Muscle layer of duodenum (tissue), 2 donors: ENCODE measurements around the gene AP1S1.

ENCODE experiments used
- H3K27ac ChIP-seq: one replicate; pipeline ENCODE4 v1.7.0; 2013; ENCODE audit warnings: mild to moderate bottlenecking, low read length
- H3K27me3 ChIP-seq: one replicate; pipeline ENCODE4 v1.7.0; 2013; ENCODE audit warnings: low read depth, mild to moderate bottlenecking, control low read depth, low read length
- H3K36me3 ChIP-seq, 2 donors: one replicate each; pipeline ENCODE4 v1.7.0; 2013; ENCODE audit warnings: low read length in 2 of 2, control low read depth in 1 of 2, mild to moderate bottlenecking in 1 of 2; ENCODE audit not compliant: insufficient read depth in 2 of 2, control insufficient read depth in 1 of 2
- H3K4me1 ChIP-seq, 2 donors: one replicate each; pipeline ENCODE4 v1.7.0; 2013; ENCODE audit warnings: low read length in 2 of 2, mild to moderate bottlenecking in 2 of 2, control low read depth in 1 of 2, moderate library complexity in 1 of 2; ENCODE audit not compliant: insufficient read depth in 2 of 2, control insufficient read depth in 1 of 2
- H3K4me3 ChIP-seq, 2 donors: one replicate each; pipeline ENCODE4 v1.7.0; 2013; ENCODE audit warnings: low read length in 2 of 2, low read depth in 1 of 2, mild to moderate bottlenecking in 1 of 2
- H3K9me3 ChIP-seq, 2 donors: one replicate each; pipeline ENCODE4 v1.7.0; 2013; ENCODE audit warnings: low read length in 2 of 2, control low read depth in 1 of 2, mild to moderate bottlenecking in 1 of 2; ENCODE audit not compliant: control insufficient read depth in 1 of 2
- donor health status: healthy.

The AP1S1 gene

GRCh38 chr7:101175664-101176063 is 21.4 kb downstream of the AP1S1 start:
- H3K27ac ChIP-seq: no peak overlapping the region
- H3K36me3 ChIP-seq: no peaks in the 10 kb centered on the region
- H3K4me3 ChIP-seq: no peak overlapping the region
- peaks cover 0 to 34% of the 10 kb centered on the region in 2 donors for H3K4me1 ChIP-seq
- H3K27me3 ChIP-seq: peaks cover 81% of the 10 kb centered on the region
- no peaks in the 10 kb centered on the region for H3K9me3 ChIP-seq

GRCh38 chr7:101177644-101178043 is 23.4 kb downstream of the AP1S1 start:
- Histone ChIP-seq H3K27me3 (peaks cover 65% of the 10 kb centered on the region), H3K4me1 (peaks cover 0 to 25% of the 10 kb centered on the region in 2 donors), H3K27ac (no peak overlapping the region), H3K4me3 (no peak overlapping the region), H3K36me3 (no peaks in the 10 kb centered on the region), H3K9me3 (no peaks in the 10 kb centered on the region)

- peaks cover 0 to 16% of the 10 kb centered on the region in 2 donors for H3K4me1 ChIP-seq
- no peak overlapping the region for H3K27ac ChIP-seq
- H3K9me3 ChIP-seq: no peaks in the 10 kb centered on the region
- no peak overlapping the region for H3K4me3 ChIP-seq
- no peaks in the 10 kb centered on the region for H3K36me3 ChIP-seq
- H3K27me3 ChIP-seq: peaks cover 50% of the 10 kb centered on the region
Measured at GRCh38 chr7:101179117-101179516, 24.8 kb downstream of the AP1S1 start.

GRCh38 chr7:101179713-101180112 is 25.4 kb downstream of the AP1S1 start:
- Histone ChIP-seq H3K27me3 (peaks cover 46% of the 10 kb centered on the region), H3K4me3 (no peak overlapping the region), H3K27ac (no peak overlapping the region)

GRCh38 chr7:101180130-101180755 is 26.0 kb downstream of the AP1S1 start, which contains the start of gene NAT16:
Gene NAT16, minus strand, starts transcription at chr7:101180293. Its CDS starts 5,486 bp downstream, at chr7:101174807.
- Histone ChIP-seq H3K4me3 (no peak within 1 kb of the TSS), H3K36me3 (no peaks in the 10 kb centered on the region), H3K9me3 (no peaks in the 10 kb centered on the region), H3K27me3 (peaks cover 44% of the 10 kb centered on the region), H3K4me1 (peaks cover 0 to 16% of the 10 kb centered on the region in 2 donors), H3K27ac (no peak within 1 kb of the TSS)

More at GRCh38 chr7:101179713-101180112, 25.4 kb downstream of the AP1S1 start:
- Histone ChIP-seq H3K4me1 (peaks cover 0 to 16% of the 10 kb centered on the region in 2 donors), H3K36me3 (no peaks in the 10 kb centered on the region), H3K9me3 (no peaks in the 10 kb centered on the region)

GRCh38 chr7:101185258-101185839 is 31.1 kb downstream of the AP1S1 start:
- Histone ChIP-seq H3K4me3 (no peak overlapping the region), H3K36me3 (no peaks in the 10 kb centered on the region), H3K27me3 (peaks cover 7% of the 10 kb centered on the region), H3K27ac (no peak overlapping the region), H3K9me3 (no peaks in the 10 kb centered on the region), H3K4me1 (peaks cover 0 to under 1% of the 10 kb centered on the region in 2 donors)

GRCh38 chr7:101186194-101186593 is 31.9 kb downstream of the AP1S1 start:
- Histone ChIP-seq H3K36me3 (no peaks in the 10 kb centered on the region), H3K4me1 (no peaks in the 10 kb centered on the region), H3K27ac (no peak overlapping the region), H3K9me3 (no peaks in the 10 kb centered on the region), H3K4me3 (no peak overlapping the region), H3K27me3 (no peaks in the 10 kb centered on the region)

- H3K27ac ChIP-seq: no peak overlapping the region
- H3K4me3 ChIP-seq: no peak overlapping the region
- H3K36me3 ChIP-seq: no peaks in the 10 kb centered on the region
- no peaks in the 10 kb centered on the region for H3K9me3 ChIP-seq
- no peaks in the 10 kb centered on the region for H3K27me3 ChIP-seq
- H3K4me1 ChIP-seq: no peaks in the 10 kb centered on the region
Measured at GRCh38 chr7:101186844-101187428, 32.7 kb downstream of the AP1S1 start.

- Histone ChIP-seq H3K4me1 (no peaks in the 10 kb centered on the region), H3K36me3 (no peaks in the 10 kb centered on the region), H3K4me3 (no peak overlapping the region), H3K27me3 (no peaks in the 10 kb centered on the region), H3K27ac (no peak overlapping the region), H3K9me3 (no peaks in the 10 kb centered on the region)
Measured at GRCh38 chr7:101189109-101189508, 34.8 kb downstream of the AP1S1 start.

- Histone ChIP-seq H3K27ac (no peak overlapping the region), H3K36me3 (no peaks in the 10 kb centered on the region), H3K9me3 (no peaks in the 10 kb centered on the region), H3K27me3 (peaks cover 6% of the 10 kb centered on the region), H3K4me3 (no peak overlapping the region), H3K4me1 (no peaks in the 10 kb centered on the region)
Measured at GRCh38 chr7:101195884-101196283, 41.6 kb downstream of the AP1S1 start.

GRCh38 chr7:101197991-101198390 is 43.7 kb downstream of the AP1S1 start:
- Histone ChIP-seq H3K9me3 (no peaks in the 10 kb centered on the region), H3K36me3 (no peaks in the 10 kb centered on the region), H3K4me3 (no peak overlapping the region), H3K27ac (no peak overlapping the region), H3K4me1 (peaks cover 0 to 9% of the 10 kb centered on the region in 2 donors), H3K27me3 (peaks cover 14% of the 10 kb centered on the region)
